Measurements from ENCODE around the gene CD58. TPM values are rescaled to one million over a fixed set of nuclear protein-coding genes. Genes with fewer than 3 reads are reported as not detected.
A peak's percentile ranks its signal among the peaks of the same experiment; 100 is the strongest.
"Not testable (repeated sequence)": the region's sequence is repeated elsewhere in the genome, so short reads cannot be mapped to it uniquely, and the experiment has no call there.

The CD58 gene, protein sequence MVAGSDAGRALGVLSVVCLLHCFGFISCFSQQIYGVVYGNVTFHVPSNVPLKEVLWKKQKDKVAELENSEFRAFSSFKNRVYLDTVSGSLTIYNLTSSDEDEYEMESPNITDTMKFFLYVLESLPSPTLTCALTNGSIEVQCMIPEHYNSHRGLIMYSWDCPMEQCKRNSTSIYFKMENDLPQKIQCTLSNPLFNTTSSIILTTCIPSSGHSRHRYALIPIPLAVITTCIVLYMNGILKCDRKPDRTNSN
- total RNA-seq: 9.7 and 13.8 TPM in 2 replicates

DNA sequence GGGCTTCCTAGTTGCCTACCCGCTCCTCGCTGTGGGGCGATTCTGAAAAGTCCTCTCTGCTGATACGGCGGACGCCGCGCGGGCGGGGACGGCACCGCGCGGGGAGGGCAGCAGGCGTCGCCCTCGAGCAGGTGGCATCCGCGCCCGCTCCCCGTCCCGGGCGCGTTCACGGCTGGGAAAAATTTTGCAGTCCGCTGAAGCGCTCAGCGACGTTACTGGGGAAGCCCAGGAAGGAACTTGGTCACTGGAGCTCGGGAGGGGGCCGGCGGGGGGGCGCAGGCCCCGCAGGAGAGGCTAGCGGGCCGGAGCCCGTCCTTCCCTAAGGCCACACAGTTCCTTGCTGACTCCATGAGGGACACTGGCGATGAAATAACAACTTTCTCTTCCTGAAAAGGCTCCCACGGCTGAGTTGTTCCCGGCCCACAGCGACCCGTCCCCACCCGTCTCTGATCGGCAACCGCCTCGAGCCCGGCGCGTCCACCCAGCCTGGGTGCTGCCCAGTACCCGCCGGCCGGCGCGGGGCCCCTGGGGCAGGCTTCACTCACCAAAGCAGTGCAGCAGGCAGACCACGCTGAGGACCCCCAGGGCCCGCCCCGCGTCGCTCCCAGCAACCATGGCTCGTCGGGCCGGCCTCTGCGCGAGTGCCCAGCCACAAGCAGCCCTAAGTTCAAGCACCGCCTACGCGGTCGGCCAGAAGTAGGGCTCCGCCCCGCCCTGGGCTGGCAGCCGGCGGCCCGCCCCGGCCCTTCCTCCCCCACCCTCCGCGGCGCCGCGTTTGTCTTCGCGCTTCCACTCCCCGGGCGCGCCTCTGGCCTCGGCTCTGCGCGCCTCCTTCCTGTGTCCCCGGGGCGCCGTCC lies at the start of gene CD58:
TSS of gene CD58 (minus strand) at position 669 of the 857 bp plus-strand sequence. CDS start at position 615, 54 bp downstream.
- DNase-seq (ENCODE audit: low read depth): peak; percentile 74

DNA sequence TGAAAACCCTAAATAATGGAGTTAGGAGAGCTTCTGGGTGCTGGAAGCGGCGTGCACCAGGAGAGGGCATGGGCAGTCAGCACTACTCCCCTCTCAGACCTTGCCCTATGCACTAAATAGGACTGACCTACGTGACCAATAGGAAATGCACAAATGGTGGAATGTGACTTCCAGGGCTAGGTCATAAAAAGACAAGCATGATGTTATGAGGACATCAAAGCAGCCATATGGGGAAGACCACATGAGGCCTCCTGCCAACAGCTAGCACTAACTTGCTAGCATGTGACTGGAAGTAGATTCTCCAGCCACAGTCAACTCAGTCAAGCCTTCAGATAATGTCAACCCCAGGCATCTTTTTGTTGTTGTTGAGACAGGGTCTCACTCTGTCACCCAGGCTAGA lies 49.6 kb upstream of the CD58 start:
- H3K4me3 ChIP-seq (ENCODE audit: low read depth, low read length); DNase-seq (ENCODE audit: low read depth): not testable (repeated sequence)

More for the DNA sequence above, at the start of gene CD58:
- H3K4me3 ChIP-seq (ENCODE audit: low read depth, low read length): peak within 1 kb of the TSS; percentile 67
- TF ChIP-seq, protein P1, sequence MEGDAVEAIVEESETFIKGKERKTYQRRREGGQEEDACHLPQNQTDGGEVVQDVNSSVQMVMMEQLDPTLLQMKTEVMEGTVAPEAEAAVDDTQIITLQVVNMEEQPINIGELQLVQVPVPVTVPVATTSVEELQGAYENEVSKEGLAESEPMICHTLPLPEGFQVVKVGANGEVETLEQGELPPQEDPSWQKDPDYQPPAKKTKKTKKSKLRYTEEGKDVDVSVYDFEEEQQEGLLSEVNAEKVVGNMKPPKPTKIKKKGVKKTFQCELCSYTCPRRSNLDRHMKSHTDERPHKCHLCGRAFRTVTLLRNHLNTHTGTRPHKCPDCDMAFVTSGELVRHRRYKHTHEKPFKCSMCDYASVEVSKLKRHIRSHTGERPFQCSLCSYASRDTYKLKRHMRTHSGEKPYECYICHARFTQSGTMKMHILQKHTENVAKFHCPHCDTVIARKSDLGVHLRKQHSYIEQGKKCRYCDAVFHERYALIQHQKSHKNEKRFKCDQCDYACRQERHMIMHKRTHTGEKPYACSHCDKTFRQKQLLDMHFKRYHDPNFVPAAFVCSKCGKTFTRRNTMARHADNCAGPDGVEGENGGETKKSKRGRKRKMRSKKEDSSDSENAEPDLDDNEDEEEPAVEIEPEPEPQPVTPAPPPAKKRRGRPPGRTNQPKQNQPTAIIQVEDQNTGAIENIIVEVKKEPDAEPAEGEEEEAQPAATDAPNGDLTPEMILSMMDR (IDR thresholded peaks at IDR 0.05; ENCODE audit: insufficient read depth, low read depth, low read length): peak; percentile 48

- not testable (repeated sequence) for H3K4me3 ChIP-seq (ENCODE audit: low read depth, low read length)
- peak; percentile 28 for DNase-seq (ENCODE audit: low read depth)
Observed at GRCh38 chr1:116619106-116619505, 48.3 kb upstream of the CD58 start.

- not testable (repeated sequence) for DNase-seq (ENCODE audit: low read depth); H3K4me3 ChIP-seq (ENCODE audit: low read depth, low read length)
Observed at GRCh38 chr1:116617808-116618207, 47.0 kb upstream of the CD58 start.

DNA sequence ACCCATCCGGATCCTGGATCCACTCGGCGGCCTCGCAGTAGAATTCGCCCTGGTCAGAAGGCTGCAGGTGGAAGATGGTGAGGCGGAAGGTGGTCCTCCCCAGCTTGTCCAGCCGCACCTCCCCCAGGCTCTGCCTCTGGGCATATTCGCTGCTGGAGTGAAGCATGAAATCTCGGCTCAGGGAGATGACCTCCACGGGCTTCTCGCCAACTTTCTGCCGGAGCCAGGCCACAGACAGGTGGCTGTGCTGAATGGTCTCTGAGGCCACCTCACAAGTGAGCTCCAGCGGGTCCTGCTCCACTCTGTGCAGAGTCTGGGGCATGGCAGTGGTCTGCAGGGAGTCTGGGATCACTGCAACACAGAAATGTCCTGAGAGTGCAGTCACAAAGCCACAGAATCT lies 43.0 kb upstream of the CD58 start:
- DNase-seq (ENCODE audit: low read depth); H3K4me3 ChIP-seq (ENCODE audit: low read depth, low read length): not testable (repeated sequence)

- H3K4me3 ChIP-seq (ENCODE audit: low read depth, low read length); DNase-seq (ENCODE audit: low read depth): not testable (repeated sequence)
Observed at GRCh38 chr1:116609801-116610371, 39.1 kb upstream of the CD58 start.

GRCh38 chr1:116608841-116609240 lies 38.0 kb upstream of the CD58 start:
- not testable (repeated sequence) for DNase-seq (ENCODE audit: low read depth); H3K4me3 ChIP-seq (ENCODE audit: low read depth, low read length)

- H3K4me3 ChIP-seq (ENCODE audit: low read depth, low read length); DNase-seq (ENCODE audit: low read depth): not testable (repeated sequence)
Observed at GRCh38 chr1:116608151-116608550, 37.3 kb upstream of the CD58 start.

- not testable (repeated sequence) for H3K4me3 ChIP-seq (ENCODE audit: low read depth, low read length); DNase-seq (ENCODE audit: low read depth)
Observed at GRCh38 chr1:116607463-116607862, 36.6 kb upstream of the CD58 start.

- not testable (repeated sequence) for DNase-seq (ENCODE audit: low read depth); H3K4me3 ChIP-seq (ENCODE audit: low read depth, low read length)
Observed at GRCh38 chr1:116606067-116606466, 35.2 kb upstream of the CD58 start.

GRCh38 chr1:116605315-116605714 lies 34.5 kb upstream of the CD58 start:
- H3K4me3 ChIP-seq (ENCODE audit: low read depth, low read length): no peak overlapping the region
- DNase-seq (ENCODE audit: low read depth): no peak
- TF ChIP-seq, protein P1 (IDR thresholded peaks at IDR 0.05; ENCODE audit: insufficient read depth, low read depth, low read length): no peak

GRCh38 chr1:116604408-116604807 lies 33.6 kb upstream of the CD58 start:
- H3K4me3 ChIP-seq (ENCODE audit: low read depth, low read length); DNase-seq (ENCODE audit: low read depth): not testable (repeated sequence)

DNA sequence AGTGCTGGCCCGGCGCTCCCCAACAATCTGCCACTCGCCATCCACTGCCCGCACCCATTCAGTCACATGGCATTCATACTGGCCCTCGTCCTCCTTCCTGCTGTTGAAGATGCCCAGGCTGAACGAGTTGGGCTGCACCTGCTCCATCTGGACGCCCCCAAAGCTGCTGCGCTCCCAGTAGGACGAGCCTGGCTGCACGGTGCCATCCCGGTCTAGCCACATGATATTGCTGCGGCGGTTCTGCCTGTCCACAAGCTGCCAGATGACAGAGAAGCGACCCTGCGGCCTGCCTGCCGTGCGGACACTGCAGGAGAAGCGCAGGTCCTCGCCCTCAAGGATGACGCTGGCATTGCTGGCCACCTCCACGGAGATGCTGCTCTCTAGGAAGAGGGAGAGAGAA lies 32.8 kb upstream of the CD58 start:
- not testable (repeated sequence) for H3K4me3 ChIP-seq (ENCODE audit: low read depth, low read length); DNase-seq (ENCODE audit: low read depth)

DNA sequence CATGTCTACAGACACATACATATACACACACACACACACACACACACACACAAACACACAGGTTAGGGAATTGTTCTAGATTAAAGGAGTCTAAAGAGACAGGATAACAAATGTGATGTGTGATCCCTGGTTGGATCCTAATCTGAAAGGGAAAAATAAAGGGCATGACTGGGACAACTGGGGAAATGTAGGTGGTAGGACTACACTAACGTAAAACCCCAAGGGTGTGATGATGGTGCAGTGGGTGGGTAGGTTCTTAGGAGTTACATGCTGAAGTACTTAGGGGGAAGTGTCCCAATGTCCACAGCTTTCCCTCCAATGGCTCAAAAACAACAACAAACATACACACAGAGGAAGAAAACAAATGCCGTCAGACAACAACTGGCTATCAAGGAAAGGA lies 28.5 kb upstream of the CD58 start:
- not testable (repeated sequence) for DNase-seq (ENCODE audit: low read depth); H3K4me3 ChIP-seq (ENCODE audit: low read depth, low read length)

- H3K4me3 ChIP-seq (ENCODE audit: low read depth, low read length); DNase-seq (ENCODE audit: low read depth): not testable (repeated sequence)
Observed at GRCh38 chr1:116598420-116599036, 27.7 kb upstream of the CD58 start.

- not testable (repeated sequence) for H3K4me3 ChIP-seq (ENCODE audit: low read depth, low read length); DNase-seq (ENCODE audit: low read depth)
Observed at GRCh38 chr1:116597388-116597787, 26.6 kb upstream of the CD58 start.
